GM23248 (cell line): ENCODE results near the gene EBLN1. TPM values are rescaled to one million over a fixed set of nuclear protein-coding genes. Genes with fewer than 3 reads are reported as not detected.

Source experiments
- DNase-seq: peaks from one replicate; pipeline ENCODE4 v3.0.0-alpha.2; 2015
- H2AFZ ChIP-seq: fragments of 200-600 bp; sonication (generic); 2 replicates; pipeline ENCODE4 v1.6.1; 2016; ENCODE audit warnings: antibody characterized with exemption
- H3F3A ChIP-seq: fragments of 200-600 bp; sonication (generic); 2 replicates; pipeline ENCODE4 v1.6.1; 2016; ENCODE audit warnings: mild to moderate bottlenecking, antibody characterized with exemption, mixed run types; ENCODE audit not compliant: insufficient read depth
- H3K27ac ChIP-seq: fragments of 200-600 bp; sonication (generic); 2 replicates; pipeline ENCODE4 v1.5.1; 2016; ENCODE audit warnings: mild to moderate bottlenecking
- H3K27me3 ChIP-seq: fragments of 200-600 bp; sonication (generic); replicated peaks from 2 replicates; pipeline ENCODE4 v1.6.1; 2016; ENCODE audit warnings: mild to moderate bottlenecking; ENCODE audit not compliant: insufficient read depth
- H3K36me3 ChIP-seq: fragments of 200-600 bp; sonication (generic); 2 replicates; pipeline ENCODE4 v1.6.1; 2016; ENCODE audit warnings: low read depth, mild to moderate bottlenecking
- H3K4me1 ChIP-seq: fragments of 200-600 bp; sonication (generic); 2 replicates; pipeline ENCODE4 v1.6.1; 2016; ENCODE audit warnings: mild to moderate bottlenecking; ENCODE audit not compliant: insufficient read depth
- H3K4me2 ChIP-seq: fragments of 200-600 bp; sonication (generic); one replicate; pipeline ENCODE4 v1.6.1; 2016; ENCODE audit warnings: mild to moderate bottlenecking; ENCODE audit not compliant: unreplicated experiment
- H3K4me3 ChIP-seq: fragments of 200-600 bp; sonication (generic); 2 replicates; pipeline ENCODE4 v1.5.1; 2016; ENCODE audit warnings: mild to moderate bottlenecking
- H3K79me2 ChIP-seq: fragments of 200-600 bp; sonication (generic); 2 replicates; pipeline ENCODE4 v1.6.1; 2016; ENCODE audit warnings: mild to moderate bottlenecking; ENCODE audit not compliant: insufficient read depth
- H3K9ac ChIP-seq: fragments of 200-600 bp; sonication (generic); 2 replicates; pipeline ENCODE4 v1.6.1; 2016; ENCODE audit warnings: mild to moderate bottlenecking
- H3K9me2 ChIP-seq: fragments of 200-600 bp; sonication (generic); 2 replicates; pipeline ENCODE4 v1.6.1; 2016; ENCODE audit warnings: mixed run types, mild to moderate bottlenecking, moderate library complexity; ENCODE audit not compliant: insufficient read depth
- H3K9me3 ChIP-seq: fragments of 200-600 bp; sonication (generic); one replicate; pipeline ENCODE4 v1.6.1; 2017; ENCODE audit warnings: low read depth
- H4K20me1 ChIP-seq: fragments of 200-600 bp; sonication (generic); 2 replicates; pipeline ENCODE4 v1.6.0; 2016; ENCODE audit not compliant: insufficient read depth
- EZH2 ChIP-seq: fragments of 200-600 bp; sonication (generic); IDR thresholded peaks from 2 replicates; pipeline ENCODE4 v1.6.1; 2018; ENCODE audit warnings: antibody characterized with exemption, mild to moderate bottlenecking; ENCODE audit not compliant: insufficient read depth, poor library complexity, severe bottlenecking
- EZH2phosphoT487 ChIP-seq: fragments of 200-600 bp; sonication (generic); IDR thresholded peaks from 2 replicates; pipeline ENCODE4 v1.6.1; 2018; ENCODE audit warnings: antibody characterized with exemption, moderate library complexity, mild to moderate bottlenecking, low read depth; ENCODE audit not compliant: insufficient read depth
- WGBS, 2 experiments: methylation state at CpG; one replicate each; pipeline ENCODE4 v1.1.6; 2015 to 2017; ENCODE audit warnings: low lambda C conversion rate in 2 of 2, low coverage in 1 of 2; ENCODE audit errors: missing lambda C conversion rate in 2 of 2; 5-methylcytosine and 5-hydroxymethylcytosine counted together
- in situ Hi-C: fragments of 300-500 bp; cut with MboI; formaldehyde crosslinking; loops from 2 replicates; pipeline ENCODE4 v1.15.0; 2020
- polyA plus RNA-seq: library from polyadenylated mRNA; unstranded; fragments of >200 nt; fragmentation: Nextera tagmentation; extraction: Ambion mirVana; gene quantifications from 2 replicates; pipeline ENCODE4 v1.2.1, GENCODE V29; 2016
- total RNA-seq: library from RNA; depleted of rRNA; stranded (reverse); fragments of >200 nt; shearing (Covaris generic); gene quantifications from 2 replicates; pipeline ENCODE4 v1.2.3, GENCODE V29; 2014

EBLN1 gene
- total and polyA plus RNA-seq, 2 experiments from 2014 or later = not detected

- no peaks in the 10 kb centered on the region for H3K4me1 ChIP-seq
- H3F3A ChIP-seq = peaks cover 15% of the 10 kb centered on the region
- no peaks in the 10 kb centered on the region for H3K27me3 ChIP-seq
- in situ Hi-C loops = loop anchor here (25.0 kb wide), 2 partner anchors 719 to 756 kb away; no protein-coding TSS in a partner anchor
- no peak for TF ChIP-seq EZH2phosphoT487
- TF ChIP-seq EZH2 = no peak
- H4K20me1 ChIP-seq = no peaks in the 10 kb centered on the region
- H3K9me3 ChIP-seq = no peaks in the 10 kb centered on the region
- H3K4me2 ChIP-seq = peak overlapping the region; percentile 96
- H2AFZ ChIP-seq = peak overlapping the region; percentile 93
- H3K79me2 ChIP-seq = no peaks in the 10 kb centered on the region
- H3K36me3 ChIP-seq = no peaks in the 10 kb centered on the region
- DNase-seq = no peak
- H3K27ac ChIP-seq = no peak overlapping the region
- H3K4me3 ChIP-seq = peak overlapping the region; percentile 85; the same call in 1 of the 2 replicates
- H3K9ac ChIP-seq = no peak overlapping the region
- 90% methylated on average over 1 of the region's 1 CpG for WGBS, 2 experiments
- no peaks in the 10 kb centered on the region for H3K9me2 ChIP-seq
Measured at GRCh38 chr10:22231260-22231659, 13.4 kb upstream of the EBLN1 start.

- Histone ChIP-seq H3K27ac (no peak overlapping the region), H3K27me3 (no peaks in the 10 kb centered on the region), H3K4me1 (no peaks in the 10 kb centered on the region), H3K4me2 (peak overlapping the region; percentile 96), H3F3A (peaks cover 15% of the 10 kb centered on the region), H3K79me2 (no peaks in the 10 kb centered on the region), H3K9me3 (no peaks in the 10 kb centered on the region), H2AFZ (peak overlapping the region; percentile 93), H3K9me2 (no peaks in the 10 kb centered on the region), H3K36me3 (no peaks in the 10 kb centered on the region), H4K20me1 (no peaks in the 10 kb centered on the region), H3K9ac (peak overlapping the region; percentile 84), H3K4me3 (peak overlapping the region; percentile 85)
- peak; percentile 56 for DNase-seq
- in situ Hi-C loops = loop anchor here (25.0 kb wide), 2 partner anchors 718 to 757 kb away; no protein-coding TSS in a partner anchor
- WGBS, 2 experiments = 1% methylated on average over 20 of the region's 20 CpGs
- no peak for TF ChIP-seq EZH2
Measured at GRCh38 chr10:22230158-22230833, 12.5 kb upstream of the EBLN1 start.

- Histone ChIP-seq H3K79me2 (no peaks in the 10 kb centered on the region), H3F3A (peaks cover 15% of the 10 kb centered on the region), H3K4me1 (no peaks in the 10 kb centered on the region), H3K9ac (peak overlapping the region; percentile 84), H2AFZ (peak overlapping the region; percentile 93), H3K4me2 (peak overlapping the region; percentile 96), H4K20me1 (no peaks in the 10 kb centered on the region), H3K27ac (peak overlapping the region; percentile 14; the same call in 1 of the 2 replicates), H3K36me3 (no peaks in the 10 kb centered on the region), H3K4me3 (peak overlapping the region; percentile 85), H3K9me2 (no peaks in the 10 kb centered on the region), H3K27me3 (no peaks in the 10 kb centered on the region), H3K9me3 (no peaks in the 10 kb centered on the region)
- DNase-seq = peak; percentile 27
- in situ Hi-C loops = loop anchor here (25.0 kb wide), 2 partner anchors 717 to 758 kb away; no protein-coding TSS in a partner anchor
- 0 to 3% methylated on average over 6 of the region's 6 CpGs for WGBS, 2 experiments
- TF ChIP-seq EZH2 = no peak
- no peak for TF ChIP-seq EZH2phosphoT487
Measured at GRCh38 chr10:22229802-22230157, 12.0 kb upstream of the EBLN1 start.

- no peaks in the 10 kb centered on the region for H3K27me3 ChIP-seq
- no peaks in the 10 kb centered on the region for H3K9me2 ChIP-seq
- peak overlapping the region; percentile 86 for H3K27ac ChIP-seq
- TF ChIP-seq EZH2 (no peak), EZH2phosphoT487 (no peak)
- peaks cover 15% of the 10 kb centered on the region for H3F3A ChIP-seq
- H3K4me1 ChIP-seq = no peaks in the 10 kb centered on the region
- H3K9me3 ChIP-seq = no peaks in the 10 kb centered on the region
- H2AFZ ChIP-seq = peak overlapping the region; percentile 93
- peak overlapping the region; percentile 96 for H3K4me2 ChIP-seq
- in situ Hi-C loops = loop anchor here (25.0 kb wide), 2 partner anchors 717 to 758 kb away; no protein-coding TSS in a partner anchor
- DNase-seq = peak; percentile 94
- 1 to 2% methylated on average over 55 to 65 of the region's 65 CpGs for WGBS, 2 experiments
- H4K20me1 ChIP-seq = no peaks in the 10 kb centered on the region
- H3K9ac ChIP-seq = peak overlapping the region; percentile 84
- H3K36me3 ChIP-seq = no peaks in the 10 kb centered on the region
- H3K4me3 ChIP-seq = peak overlapping the region; percentile 85
- H3K79me2 ChIP-seq = no peaks in the 10 kb centered on the region
Measured at GRCh38 chr10:22228943-22229801, 11.4 kb upstream of the EBLN1 start.
